Vagina (tissue), 2 donors: ENCODE measurements around the gene GIMAP5. TPM values are rescaled to one million over a fixed set of nuclear protein-coding genes. Genes with fewer than 3 reads are reported as not detected.
A peak's percentile ranks its signal among the peaks of the same experiment; 100 is the strongest.

Experiments
- DNase-seq, 2 donors: peaks; one replicate each; pipeline ENCODE4 v3.0.0-alpha.2; 2017; ENCODE audit errors: extremely low spot score in 2 of 2
- H3K27ac ChIP-seq: fragments of 200-600 bp; sonication (generic); one replicate; pipeline ENCODE4 v1.5.1; 2019
- H3K27me3 ChIP-seq: fragments of 200-600 bp; sonication (generic); one replicate; pipeline ENCODE4 v1.5.1; 2019
- H3K36me3 ChIP-seq, 2 donors: fragments of 200-600 bp; sonication (generic); one replicate each; pipeline ENCODE4 v1.5.1; 2017 to 2019
- H3K4me1 ChIP-seq: fragments of 200-600 bp; sonication (generic); one replicate; pipeline ENCODE4 v1.5.1; 2019
- H3K4me3 ChIP-seq, 2 donors: fragments of 200-600 bp; sonication (generic); 1 replicate in 1 of 2; 2 replicates in 1 of 2; pipeline ENCODE4 v1.5.1; 2016 to 2019
- H3K9me3 ChIP-seq: fragments of 200-600 bp; sonication (generic); one replicate; pipeline ENCODE4 v1.5.1; 2019
- CTCF ChIP-seq, 3 experiments: fragments of 450-650 bp in 2 of 3; fragments of 200-600 bp in 1 of 3; sonication (generic) in 1 of 3; IDR thresholded peaks; one replicate each; pipeline ENCODE4 v1.5.1; 2017 to 2019; ENCODE audit warnings: antibody characterized with exemption in 3 of 3, mild to moderate bottlenecking in 2 of 3, moderate library complexity in 2 of 3
- POLR2A ChIP-seq, 2 donors: fragments of 450-650 bp; IDR thresholded peaks; one replicate each; pipeline ENCODE4 v1.6.1; 2017; ENCODE audit warnings: antibody characterized with exemption in 2 of 2, mild to moderate bottlenecking in 2 of 2, moderate library complexity in 2 of 2
- POLR2AphosphoS5 ChIP-seq, 2 donors: sonication (generic); formaldehyde crosslinking; IDR thresholded peaks; one replicate each; pipeline ENCODE4 v1.9.0; 2017; ENCODE audit warnings: antibody characterized with exemption in 2 of 2, mild to moderate bottlenecking in 2 of 2, low read depth in 1 of 2; ENCODE audit not compliant: insufficient read depth in 1 of 2
- intact Hi-C: fragments of 100-400 bp; cut with DNase I; formaldehyde crosslinking; loops from one replicate; pipeline ENCODE4 v1.15.1; 2023
- total RNA-seq: library from RNA; depleted of rRNA; stranded (reverse); fragments of >200 nt; gene quantifications from one replicate; pipeline ENCODE4 v1.2.3, GENCODE V29; 2016

GIMAP5 gene
- total RNA-seq, 1 donor from 2014 or later, result 24.1 TPM

GRCh38 chr7:150745086-150745485, 7.9 kb downstream of the GIMAP5 start:
- H3K36me3 ChIP-seq, result no peaks in the 10 kb centered on the region
- no peak overlapping the region for H3K27ac ChIP-seq
- peak in 1 of 2 donors; percentile 77 for DNase-seq
- H3K4me1 ChIP-seq, result no peaks in the 10 kb centered on the region
- intact Hi-C loops, result no loop called here
- no peak overlapping the region for H3K4me3 ChIP-seq
- no peaks in the 10 kb centered on the region for H3K9me3 ChIP-seq
- TF ChIP-seq CTCF (IDR thresholded peaks at IDR 0.05) (no peak), POLR2A (IDR thresholded peaks at IDR 0.05) (no peak), POLR2AphosphoS5 (IDR thresholded peaks at IDR 0.05; ENCODE audit: insufficient read depth in 1 of 2, low read depth in 1 of 2) (no peak)
- no peaks in the 10 kb centered on the region for H3K27me3 ChIP-seq

- H3K27ac ChIP-seq, result no peak overlapping the region
- H3K36me3 ChIP-seq, result no peaks in the 10 kb centered on the region
- H3K4me3 ChIP-seq, result no peak overlapping the region
- no peaks in the 10 kb centered on the region for H3K4me1 ChIP-seq
- no peak for DNase-seq
- intact Hi-C loops, result no loop called here
- TF ChIP-seq POLR2A (IDR thresholded peaks at IDR 0.05), result no peak
- no peak for TF ChIP-seq CTCF (IDR thresholded peaks at IDR 0.05)
- H3K27me3 ChIP-seq, result no peaks in the 10 kb centered on the region
- H3K9me3 ChIP-seq, result no peaks in the 10 kb centered on the region
These were observed 8.7 kb downstream of the GIMAP5 start for GRCh38 chr7:150745876-150746275.

- intact Hi-C loops, result no loop called here
- no peak for TF ChIP-seq POLR2A (IDR thresholded peaks at IDR 0.05)
- no peak for TF ChIP-seq POLR2AphosphoS5 (IDR thresholded peaks at IDR 0.05; ENCODE audit: insufficient read depth in 1 of 2, low read depth in 1 of 2)
- H3K4me3 ChIP-seq, result no peak overlapping the region
- H3K9me3 ChIP-seq, result no peaks in the 10 kb centered on the region
- H3K4me1 ChIP-seq, result no peaks in the 10 kb centered on the region
- H3K27me3 ChIP-seq, result no peaks in the 10 kb centered on the region
- no peaks in the 10 kb centered on the region for H3K36me3 ChIP-seq
- H3K27ac ChIP-seq, result no peak overlapping the region
- peak in 1 of 2 donors; percentile 65 for DNase-seq
These were observed 9.7 kb downstream of the GIMAP5 start for GRCh38 chr7:150746921-150747320.

- Histone ChIP-seq H3K4me3 (no peak overlapping the region), H3K9me3 (no peaks in the 10 kb centered on the region), H3K4me1 (no peaks in the 10 kb centered on the region), H3K36me3 (no peaks in the 10 kb centered on the region), H3K27ac (no peak overlapping the region), H3K27me3 (no peaks in the 10 kb centered on the region)
- DNase-seq, result no peak
- intact Hi-C loops, result no loop called here
- no peak for TF ChIP-seq POLR2A (IDR thresholded peaks at IDR 0.05)
- TF ChIP-seq POLR2AphosphoS5 (IDR thresholded peaks at IDR 0.05; ENCODE audit: insufficient read depth in 1 of 2, low read depth in 1 of 2), result no peak
- no peak for TF ChIP-seq CTCF (IDR thresholded peaks at IDR 0.05)
These were observed 11.2 kb downstream of the GIMAP5 start for GRCh38 chr7:150748376-150748775.

GRCh38 chr7:150751702-150752101, 14.5 kb downstream of the GIMAP5 start:
- H3K4me3 ChIP-seq, result no peak overlapping the region
- TF ChIP-seq POLR2A (IDR thresholded peaks at IDR 0.05) (no peak), POLR2AphosphoS5 (IDR thresholded peaks at IDR 0.05; ENCODE audit: insufficient read depth in 1 of 2, low read depth in 1 of 2) (no peak), CTCF (IDR thresholded peaks at IDR 0.05) (no peak)
- intact Hi-C loops, result no loop called here

GRCh38 chr7:150753239-150753638, 16.0 kb downstream of the GIMAP5 start:
- intact Hi-C loops, result no loop called here
- no peak for DNase-seq
- no peak overlapping the region for H3K4me3 ChIP-seq
- H3K27me3 ChIP-seq, result no peaks in the 10 kb centered on the region
- H3K4me1 ChIP-seq, result no peaks in the 10 kb centered on the region
- no peaks in the 10 kb centered on the region for H3K9me3 ChIP-seq
- TF ChIP-seq POLR2AphosphoS5 (IDR thresholded peaks at IDR 0.05; ENCODE audit: insufficient read depth in 1 of 2, low read depth in 1 of 2) (no peak), CTCF (IDR thresholded peaks at IDR 0.05) (no peak), POLR2A (IDR thresholded peaks at IDR 0.05) (no peak)
- no peaks in the 10 kb centered on the region for H3K36me3 ChIP-seq
- no peak overlapping the region for H3K27ac ChIP-seq

More at GRCh38 chr7:150751702-150752101, 14.5 kb downstream of the GIMAP5 start:
- no peak for DNase-seq
- H3K27me3 ChIP-seq, result no peaks in the 10 kb centered on the region
- no peaks in the 10 kb centered on the region for H3K36me3 ChIP-seq
- H3K4me1 ChIP-seq, result no peaks in the 10 kb centered on the region
- no peak overlapping the region for H3K27ac ChIP-seq
- no peaks in the 10 kb centered on the region for H3K9me3 ChIP-seq
